Testis (tissue), 2 donors: Measurements from ENCODE around the gene PLEKHM2.

ENCODE experiments used
- CTCF ChIP-seq, 3 experiments: fragments of 450-650 bp in 2 of 3; fragments of 200-600 bp in 1 of 3; sonication (generic) in 1 of 3; IDR thresholded peaks; one replicate each; pipeline ENCODE4 v1.5.1; 2016 to 2019; ENCODE audit warnings: antibody characterized with exemption in 3 of 3, mild to moderate bottlenecking in 2 of 3, moderate library complexity in 1 of 3
- POLR2A ChIP-seq: fragments of 450-650 bp; IDR thresholded peaks from one replicate; pipeline ENCODE4 v1.6.1; 2017; ENCODE audit warnings: antibody characterized with exemption, mild to moderate bottlenecking, moderate library complexity

GRCh38 chr1:15748690-15749398, 64.7 kb downstream of the PLEKHM2 start:
- no peak for TF ChIP-seq CTCF (IDR thresholded peaks at IDR 0.05)
- TF ChIP-seq POLR2A: no peak
